ENCODE results near the gene SHROOM1.

Gene SHROOM1, protein sequence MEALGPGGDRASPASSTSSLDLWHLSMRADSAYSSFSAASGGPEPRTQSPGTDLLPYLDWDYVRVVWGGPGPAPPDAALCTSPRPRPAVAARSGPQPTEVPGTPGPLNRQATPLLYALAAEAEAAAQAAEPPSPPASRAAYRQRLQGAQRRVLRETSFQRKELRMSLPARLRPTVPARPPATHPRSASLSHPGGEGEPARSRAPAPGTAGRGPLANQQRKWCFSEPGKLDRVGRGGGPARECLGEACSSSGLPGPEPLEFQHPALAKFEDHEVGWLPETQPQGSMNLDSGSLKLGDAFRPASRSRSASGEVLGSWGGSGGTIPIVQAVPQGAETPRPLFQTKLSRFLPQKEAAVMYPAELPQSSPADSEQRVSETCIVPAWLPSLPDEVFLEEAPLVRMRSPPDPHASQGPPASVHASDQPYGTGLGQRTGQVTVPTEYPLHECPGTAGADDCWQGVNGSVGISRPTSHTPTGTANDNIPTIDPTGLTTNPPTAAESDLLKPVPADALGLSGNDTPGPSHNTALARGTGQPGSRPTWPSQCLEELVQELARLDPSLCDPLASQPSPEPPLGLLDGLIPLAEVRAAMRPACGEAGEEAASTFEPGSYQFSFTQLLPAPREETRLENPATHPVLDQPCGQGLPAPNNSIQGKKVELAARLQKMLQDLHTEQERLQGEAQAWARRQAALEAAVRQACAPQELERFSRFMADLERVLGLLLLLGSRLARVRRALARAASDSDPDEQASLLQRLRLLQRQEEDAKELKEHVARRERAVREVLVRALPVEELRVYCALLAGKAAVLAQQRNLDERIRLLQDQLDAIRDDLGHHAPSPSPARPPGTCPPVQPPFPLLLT

DNA sequence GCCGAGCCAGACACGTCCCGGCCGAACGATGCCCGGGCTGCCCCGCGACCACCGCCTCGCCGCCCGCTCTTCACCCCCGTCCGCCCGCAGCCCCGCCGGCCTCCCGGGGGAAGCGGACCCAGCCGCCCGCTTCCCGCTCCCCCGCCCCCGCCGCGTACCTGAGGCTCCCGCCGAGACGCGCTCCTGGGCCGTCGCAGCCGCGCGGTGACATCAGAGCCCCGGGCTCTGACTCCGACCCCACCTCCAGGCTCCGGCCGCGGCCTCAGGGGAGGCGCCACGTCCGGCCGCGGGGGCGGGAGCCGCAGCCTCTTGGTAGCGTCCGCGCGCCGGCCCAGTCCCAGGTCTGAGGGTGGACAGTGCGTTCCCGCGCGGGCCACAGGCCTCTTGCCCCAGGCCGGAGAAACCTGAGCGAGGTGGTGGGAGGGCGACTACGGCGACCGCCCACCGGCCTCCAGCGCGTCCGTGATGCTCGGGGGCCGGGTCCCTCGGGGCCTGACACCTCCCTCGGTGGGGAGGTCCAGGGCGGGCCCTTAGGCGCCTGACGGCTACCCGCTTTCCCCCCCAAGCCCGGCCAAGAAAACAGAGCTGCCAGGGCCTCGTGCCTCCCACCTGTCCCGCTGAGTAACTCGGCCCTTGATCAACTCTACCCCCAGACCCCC is at the start of gene SHROOM1:
Gene SHROOM1 (minus strand): TSS at position 212 of the 659 bp plus-strand sequence. CDS start 4,507 bp downstream, outside the sequence.
- DNase-seq (ENCODE audit: low read depth) = no peak

DNA sequence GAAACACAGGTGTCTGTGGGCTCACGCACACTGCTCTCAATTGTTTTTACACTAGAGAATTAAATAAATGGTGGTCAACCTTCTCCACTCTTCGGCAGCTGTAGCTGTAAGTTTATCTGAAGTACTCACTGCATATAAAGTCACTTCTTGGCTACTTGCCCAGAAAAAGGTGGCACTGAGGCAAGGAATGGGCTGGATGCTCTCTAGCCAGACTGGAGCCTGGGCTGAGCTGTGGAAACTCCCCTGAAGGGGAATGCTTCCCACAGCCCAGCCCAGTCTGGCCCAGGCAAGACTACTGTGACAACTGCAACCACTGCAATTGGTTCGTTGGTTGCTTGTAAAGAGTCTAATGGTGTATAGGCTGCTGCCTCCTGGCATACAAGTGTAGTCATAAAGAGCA is 47.5 kb upstream of the SHROOM1 start:
- no peak overlapping the region for H3K4me3 ChIP-seq (ENCODE audit: low read depth, low read length)
- TF ChIP-seq, protein P1, sequence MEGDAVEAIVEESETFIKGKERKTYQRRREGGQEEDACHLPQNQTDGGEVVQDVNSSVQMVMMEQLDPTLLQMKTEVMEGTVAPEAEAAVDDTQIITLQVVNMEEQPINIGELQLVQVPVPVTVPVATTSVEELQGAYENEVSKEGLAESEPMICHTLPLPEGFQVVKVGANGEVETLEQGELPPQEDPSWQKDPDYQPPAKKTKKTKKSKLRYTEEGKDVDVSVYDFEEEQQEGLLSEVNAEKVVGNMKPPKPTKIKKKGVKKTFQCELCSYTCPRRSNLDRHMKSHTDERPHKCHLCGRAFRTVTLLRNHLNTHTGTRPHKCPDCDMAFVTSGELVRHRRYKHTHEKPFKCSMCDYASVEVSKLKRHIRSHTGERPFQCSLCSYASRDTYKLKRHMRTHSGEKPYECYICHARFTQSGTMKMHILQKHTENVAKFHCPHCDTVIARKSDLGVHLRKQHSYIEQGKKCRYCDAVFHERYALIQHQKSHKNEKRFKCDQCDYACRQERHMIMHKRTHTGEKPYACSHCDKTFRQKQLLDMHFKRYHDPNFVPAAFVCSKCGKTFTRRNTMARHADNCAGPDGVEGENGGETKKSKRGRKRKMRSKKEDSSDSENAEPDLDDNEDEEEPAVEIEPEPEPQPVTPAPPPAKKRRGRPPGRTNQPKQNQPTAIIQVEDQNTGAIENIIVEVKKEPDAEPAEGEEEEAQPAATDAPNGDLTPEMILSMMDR (IDR thresholded peaks at IDR 0.05; ENCODE audit: low read depth, low read length, missing control alignments) = no peak
- DNase-seq (ENCODE audit: low read depth) = no peak

More for the DNA sequence above, at the start of gene SHROOM1:
- TF ChIP-seq, protein P1 (IDR thresholded peaks at IDR 0.05; ENCODE audit: low read depth, low read length, missing control alignments) = no peak
- peak within 1 kb of the TSS; percentile 71 for H3K4me3 ChIP-seq (ENCODE audit: low read depth, low read length)

DNA sequence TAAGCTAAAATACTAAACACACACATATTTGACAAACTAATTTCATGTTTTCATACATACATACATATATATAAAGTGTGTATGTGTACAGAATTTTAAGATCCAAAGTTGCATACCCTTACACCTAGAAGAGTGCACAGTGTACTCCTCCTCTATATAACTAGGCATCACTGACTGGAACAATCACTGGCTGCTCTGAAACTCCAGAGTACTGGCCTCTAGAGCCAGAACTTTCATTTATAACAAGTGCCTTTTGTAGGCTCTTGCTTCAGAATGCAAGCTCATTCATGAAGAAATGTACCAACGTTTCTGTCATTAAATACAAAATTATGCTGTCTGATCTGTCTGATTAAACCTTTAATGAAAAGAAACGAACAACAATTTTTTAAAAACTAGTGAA is 47.0 kb upstream of the SHROOM1 start:
- DNase-seq (ENCODE audit: low read depth) = no peak
- H3K4me3 ChIP-seq (ENCODE audit: low read depth, low read length) = no peak overlapping the region
- TF ChIP-seq, protein P1 (IDR thresholded peaks at IDR 0.05; ENCODE audit: low read depth, low read length, missing control alignments) = no peak

DNA sequence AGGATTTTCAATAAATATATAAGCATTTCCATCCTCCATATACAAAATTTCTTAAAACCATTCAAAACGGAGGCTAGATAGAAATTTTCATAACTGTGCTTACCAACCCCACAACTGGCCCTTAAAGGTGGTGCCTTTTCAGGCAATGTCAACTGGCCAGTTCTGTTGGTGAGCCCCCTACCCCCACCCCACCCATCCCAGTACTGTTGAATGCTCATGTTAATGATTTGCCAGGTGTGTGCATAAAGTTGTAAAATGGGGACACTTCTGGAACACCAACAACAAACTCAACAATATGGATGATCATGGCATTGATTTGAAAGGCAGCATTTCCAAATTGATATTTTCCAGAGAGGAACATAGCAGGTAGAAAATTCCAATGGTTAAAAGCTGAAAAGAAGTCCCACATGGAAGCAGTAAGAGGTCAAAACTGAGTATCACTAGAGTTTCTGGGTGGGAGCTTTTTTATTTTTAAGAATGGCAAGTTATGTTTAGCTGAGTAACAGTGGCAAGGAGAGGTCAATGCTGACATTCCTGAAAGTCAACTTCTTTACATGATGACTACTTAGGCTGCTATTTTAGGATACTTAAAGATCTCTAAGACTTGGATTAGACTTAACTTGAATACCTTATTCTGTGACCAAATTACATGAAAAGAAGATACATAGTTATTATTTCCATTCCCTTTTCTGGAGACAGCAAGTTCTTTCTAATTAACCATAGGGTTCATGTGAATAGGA is 45.7 kb upstream of the SHROOM1 start:
- no peak for DNase-seq (ENCODE audit: low read depth)
- TF ChIP-seq, protein P1 (IDR thresholded peaks at IDR 0.05; ENCODE audit: low read depth, low read length, missing control alignments) = no peak
- H3K4me3 ChIP-seq (ENCODE audit: low read depth, low read length) = no peak overlapping the region

DNA sequence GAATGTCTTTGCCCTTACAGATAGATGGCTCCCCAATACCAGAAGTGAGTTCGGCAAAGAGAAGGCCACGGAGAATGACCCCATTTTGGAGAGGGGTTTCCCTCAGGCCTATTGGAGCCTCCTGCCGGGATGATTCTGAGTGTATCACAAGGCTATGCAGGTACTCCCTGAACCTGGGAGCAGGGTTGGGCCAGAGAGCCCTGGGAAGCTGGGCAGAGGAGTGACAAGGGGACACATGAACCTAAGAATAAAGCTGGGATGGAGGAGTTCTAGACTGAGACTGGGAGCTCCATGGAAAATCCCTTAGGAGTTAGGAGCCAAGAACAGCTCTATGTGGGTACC is 43.5 kb upstream of the SHROOM1 start:
- H3K4me3 ChIP-seq (ENCODE audit: low read depth, low read length) = no peak overlapping the region
- TF ChIP-seq, protein P1 (IDR thresholded peaks at IDR 0.05; ENCODE audit: low read depth, low read length, missing control alignments) = no peak
- no peak for DNase-seq (ENCODE audit: low read depth)

All from GM12864 (cell line).